Subcutaneous adipose tissue (tissue), 4 donors: ENCODE data around the gene CD209. TPM values are rescaled to one million over a fixed set of nuclear protein-coding genes. Genes with fewer than 3 reads are reported as not detected.

Experiments
- CTCF ChIP-seq: fragments of 450-650 bp; IDR thresholded peaks from one replicate; pipeline ENCODE4 v1.5.1; 2016; ENCODE audit warnings: low read depth, mild to moderate bottlenecking, control low read depth, antibody characterized with exemption, moderate library complexity
- total RNA-seq, 4 donors: library from RNA; depleted of rRNA; stranded (reverse); fragments of >200 nt; gene quantifications; one replicate each; pipeline ENCODE4 v1.1.0, GENCODE V29; 2016

CD209 gene
- total RNA-seq, 4 donors from 2014 or later, result 17.5 to 24.8 (median 21.8) TPM

- TF ChIP-seq CTCF, result no peak
Measured at GRCh38 chr19:7733376-7733775, 14.0 kb downstream of the CD209 start.

- TF ChIP-seq CTCF, result no peak
Measured at GRCh38 chr19:7732045-7732444, 15.3 kb downstream of the CD209 start, which contains the start of gene CLEC4G. Gene CLEC4G, minus strand, starts transcription at chr19:7732110. Its CDS starts 8 bp downstream, at chr19:7732102.

- no peak for TF ChIP-seq CTCF
Measured at GRCh38 chr19:7731615-7732014, 15.7 kb downstream of the CD209 start.

GRCh38 chr19:7731218-7731595, 16.1 kb downstream of the CD209 start:
- TF ChIP-seq CTCF, result no peak

- TF ChIP-seq CTCF, result no peak
Measured at GRCh38 chr19:7730286-7731217, 16.8 kb downstream of the CD209 start.

- no peak for TF ChIP-seq CTCF
Measured at GRCh38 chr19:7729831-7730285, 17.5 kb downstream of the CD209 start.

- no peak for TF ChIP-seq CTCF
Measured at GRCh38 chr19:7729211-7729610, 18.1 kb downstream of the CD209 start.
